Activated T-cell treated with anti-CD3 and anti-CD28 coated beads, Interleukin-2, amount 50 U/mL, for 72 hours (primary cell): ENCODE results near the gene ZNF141. TPM values are rescaled to one million over a fixed set of nuclear protein-coding genes. Genes with fewer than 3 reads are reported as not detected.
"Not testable (repeated sequence)": the region's sequence is repeated elsewhere in the genome, so short reads cannot be mapped to it uniquely, and the experiment has no call there.

ENCODE experiments used
- ATAC-seq, 2 donors: fragments of 150-1000 bp; cut with Tn5 transposase; replicated peaks in 1 of 2; 2 replicates each; pipeline ENCODE4 v1.10.0; 2021; ENCODE audit warnings: moderate library complexity in 2 of 2, mild to moderate bottlenecking in 1 of 2
- DNase-seq, 2 donors: peaks; one replicate each; pipeline ENCODE4 v3.0.0; 2021 to 2022; ENCODE audit warnings: mixed read lengths in 1 of 2
- H3K27ac Mint-ChIP-seq: one replicate; pipeline ENCODE4 v1.8.0; 2022; ENCODE audit warnings: mild to moderate bottlenecking, moderate library complexity, mixed read lengths
- H3K27me3 Mint-ChIP-seq: one replicate; pipeline ENCODE4 v1.8.0; 2022; ENCODE audit warnings: low read depth, mixed read lengths
- H3K36me3 Mint-ChIP-seq, 2 donors: one replicate each; pipeline ENCODE4 v1.8.0; 2022; ENCODE audit warnings: mixed read lengths in 2 of 2, mild to moderate bottlenecking in 1 of 2; ENCODE audit not compliant: insufficient read depth in 2 of 2
- H3K4me1 Mint-ChIP-seq: one replicate; pipeline ENCODE4 v1.8.0; 2022; ENCODE audit warnings: low read depth, mixed read lengths
- H3K4me3 Mint-ChIP-seq, 2 donors: one replicate each; pipeline ENCODE4 v1.8.0; 2022; ENCODE audit warnings: mild to moderate bottlenecking in 2 of 2, mixed read lengths in 2 of 2, moderate library complexity in 2 of 2
- H3K9me3 Mint-ChIP-seq, 2 donors: one replicate each; pipeline ENCODE4 v1.8.0; 2022; ENCODE audit warnings: mixed read lengths in 2 of 2
- total RNA-seq, 2 donors: library from RNA; stranded (reverse); gene quantifications; one replicate each; pipeline ENCODE4 v1.2.3, GENCODE V29; 2022

The ZNF141 gene
- total RNA-seq, 2 donors from 2014 or later = 31.6 to 32.0 TPM

GRCh38 chr4:336893-337142, 796 bp upstream of the ZNF141 start:
- Mint-ChIP-seq H3K36me3 (peaks cover 38 to 54% of the 10 kb centered on the region in 2 donors), H3K4me1 (peaks cover 18% of the 10 kb centered on the region), H3K9me3 (peaks cover 11 to 13% of the 10 kb centered on the region in 2 donors), H3K27me3 (no peaks in the 10 kb centered on the region), H3K4me3 (peak overlapping the region; percentile 99 to 100), H3K27ac (peak overlapping the region; percentile 98)
- ATAC-seq (no peak), DNase-seq (no peak)

GRCh38 chr4:337932-338758, 531 bp downstream of the ZNF141 start:
- ATAC-seq (peak; percentile 50 to 56), DNase-seq (peak in 1 of 2 donors; percentile 62)
- H3K4me3 Mint-ChIP-seq = peak overlapping the region; percentile 99 to 100
- H3K9me3 Mint-ChIP-seq = peaks cover 11 to 16% of the 10 kb centered on the region in 2 donors
- no peaks in the 10 kb centered on the region for H3K27me3 Mint-ChIP-seq
- H3K36me3 Mint-ChIP-seq = peaks cover 44 to 65% of the 10 kb centered on the region in 2 donors
- H3K27ac Mint-ChIP-seq = peak overlapping the region; percentile 98
- peaks cover 18% of the 10 kb centered on the region for H3K4me1 Mint-ChIP-seq

DNA sequence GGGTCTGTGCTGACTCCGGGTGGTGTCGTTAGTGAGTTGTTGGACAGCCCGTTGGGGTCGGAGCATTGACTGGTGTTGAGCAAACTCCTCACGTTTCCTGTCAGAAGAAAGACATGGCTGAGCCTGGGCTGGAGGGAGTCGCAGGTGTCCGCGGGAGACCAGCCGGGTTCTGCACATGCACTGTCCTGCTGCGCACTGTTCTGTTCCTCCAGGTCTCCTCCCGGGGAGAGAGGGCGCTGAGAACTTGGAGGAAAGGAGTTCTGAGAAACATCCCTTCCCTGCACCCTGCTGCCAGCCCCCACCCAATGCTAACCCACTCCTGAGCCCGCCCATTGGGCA, 1.1 kb downstream of the ZNF141 start:
- Mint-ChIP-seq H3K36me3 (peaks cover 44 to 68% of the 10 kb centered on the region in 2 donors), H3K27me3 (no peaks in the 10 kb centered on the region), H3K4me3 (peak overlapping the region; percentile 99 to 100), H3K9me3 (peaks cover 11 to 16% of the 10 kb centered on the region in 2 donors), H3K27ac (no peak overlapping the region), H3K4me1 (peaks cover 18% of the 10 kb centered on the region)
- DNase-seq (peak in 1 of 2 donors; percentile 1), ATAC-seq (no peak)

- Mint-ChIP-seq H3K4me3 (peak overlapping the region; percentile 11 to 100), H3K4me1 (peaks cover 18% of the 10 kb centered on the region), H3K27ac (peak overlapping the region; percentile 62), H3K36me3 (peaks cover 46 to 77% of the 10 kb centered on the region in 2 donors), H3K9me3 (peaks cover 9 to 14% of the 10 kb centered on the region in 2 donors), H3K27me3 (no peaks in the 10 kb centered on the region)
- no peak for ATAC-seq
- DNase-seq = no peak
Measured at GRCh38 chr4:340011-340410, 2.4 kb downstream of the ZNF141 start.

- H3K4me1 Mint-ChIP-seq = no peaks in the 10 kb centered on the region
- H3K27ac Mint-ChIP-seq = peak overlapping the region; percentile 19
- H3K4me3 Mint-ChIP-seq = no peak overlapping the region
- peaks cover 17 to 27% of the 10 kb centered on the region in 2 donors for H3K9me3 Mint-ChIP-seq
- ATAC-seq = no peak
- peaks cover 46 to 67% of the 10 kb centered on the region in 2 donors for H3K36me3 Mint-ChIP-seq
- no peak for DNase-seq
- no peaks in the 10 kb centered on the region for H3K27me3 Mint-ChIP-seq
Measured at GRCh38 chr4:373062-373839, 35.6 kb downstream of the ZNF141 start.

DNA sequence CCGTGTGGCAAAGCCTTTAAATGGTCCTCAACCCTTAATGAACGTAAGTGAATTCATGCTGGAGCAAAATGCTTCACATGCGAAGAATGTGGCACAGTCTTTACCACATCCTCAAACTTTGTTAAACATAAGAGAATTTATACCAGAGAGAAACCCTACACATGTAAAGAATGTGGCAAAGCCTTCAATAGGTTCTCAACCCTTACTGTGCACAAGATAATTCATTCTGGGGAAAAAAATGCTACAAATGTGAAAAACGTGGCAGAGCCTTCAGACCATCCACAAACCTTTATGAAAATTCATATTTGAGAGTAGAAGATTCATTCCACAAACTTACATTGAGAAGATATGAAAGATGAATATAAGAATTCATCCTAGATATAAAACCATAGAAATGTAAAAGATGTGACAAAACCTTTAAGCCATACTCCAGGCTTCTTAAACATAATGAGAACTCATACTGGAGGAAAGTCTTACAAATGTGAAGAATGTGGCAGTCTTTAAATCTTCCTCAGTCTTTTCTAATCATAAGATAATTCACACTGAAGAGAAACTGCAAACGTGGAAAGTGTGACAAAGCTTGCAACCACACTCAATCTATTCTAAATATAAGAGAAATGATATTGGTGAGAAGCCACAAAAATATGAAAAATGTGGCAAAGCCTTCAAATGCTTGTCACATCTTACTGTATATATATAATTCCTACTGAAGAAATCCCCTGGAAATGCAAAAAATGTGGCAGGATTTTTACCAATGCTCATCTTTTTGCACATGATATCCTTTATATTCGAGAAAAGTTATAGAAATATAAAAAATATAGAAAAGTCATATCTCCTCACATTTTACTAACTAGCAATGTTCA, 36.9 kb downstream of the ZNF141 start:
- Mint-ChIP-seq H3K4me3 (no peak overlapping the region), H3K27ac (no peak overlapping the region), H3K36me3 (peaks cover 42 to 62% of the 10 kb centered on the region in 2 donors), H3K4me1 (no peaks in the 10 kb centered on the region), H3K9me3 (peaks cover 15 to 24% of the 10 kb centered on the region in 2 donors), H3K27me3 (no peaks in the 10 kb centered on the region)
- ATAC-seq (no peak), DNase-seq (no peak)

- Mint-ChIP-seq H3K36me3 (peaks cover 25% of the 10 kb centered on the region in 2 donors), H3K27ac (no peak overlapping the region), H3K9me3 (peaks cover 21 to 29% of the 10 kb centered on the region in 2 donors), H3K27me3 (no peaks in the 10 kb centered on the region), H3K4me3 (no peak overlapping the region), H3K4me1 (peaks cover 5% of the 10 kb centered on the region)
- ATAC-seq (no peak), DNase-seq (no peak)
Measured at GRCh38 chr4:384311-385010, 46.8 kb downstream of the ZNF141 start.

DNA sequence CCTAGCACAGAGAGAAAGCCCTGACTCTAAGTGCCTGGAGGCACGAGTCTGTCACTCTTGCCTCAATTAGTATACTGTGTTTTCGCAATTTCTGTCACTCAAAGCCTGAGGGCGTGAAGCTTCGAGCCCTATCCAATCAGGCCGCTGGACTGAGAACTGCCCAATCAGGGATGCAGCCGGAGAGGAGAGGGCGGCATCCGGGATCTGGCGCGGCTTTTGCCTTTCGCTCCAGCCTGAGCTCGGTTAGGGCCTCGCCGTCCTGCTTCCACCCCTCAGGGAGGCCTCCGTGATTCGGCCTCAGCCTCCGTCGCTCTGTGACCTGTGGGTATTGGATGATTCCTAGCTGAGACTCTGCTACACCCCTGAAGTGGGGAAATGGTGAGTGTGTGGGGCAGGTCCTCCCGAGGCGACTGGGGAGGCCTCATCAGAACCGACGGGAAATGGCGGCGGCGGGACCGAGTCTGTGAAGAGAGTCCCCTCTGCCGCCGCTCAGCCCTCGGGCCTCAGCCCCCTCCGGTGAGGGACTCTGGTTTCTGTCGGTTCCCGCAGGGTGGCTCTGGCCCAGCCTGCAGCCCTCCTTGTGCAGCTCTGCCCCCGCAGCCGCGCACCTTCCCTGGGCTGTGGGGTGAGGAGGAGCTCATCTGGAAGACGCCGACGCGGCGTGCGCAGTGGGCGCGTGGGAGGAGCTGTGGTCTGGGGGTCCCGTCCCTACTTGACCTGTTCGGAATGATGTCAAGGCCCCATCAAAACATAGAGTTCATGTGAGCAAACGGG, 48.5 kb downstream of the ZNF141 start:
- Mint-ChIP-seq H3K9me3 (peaks cover 26 to 38% of the 10 kb centered on the region in 2 donors), H3K27ac (no peak overlapping the region), H3K27me3 (no peaks in the 10 kb centered on the region), H3K4me1 (peaks cover 5% of the 10 kb centered on the region), H3K4me3 (no peak overlapping the region), H3K36me3 (peaks cover 31 to 32% of the 10 kb centered on the region in 2 donors)
- DNase-seq (no peak), ATAC-seq (peak in 1 of 2 donors; percentile 24)

DNA sequence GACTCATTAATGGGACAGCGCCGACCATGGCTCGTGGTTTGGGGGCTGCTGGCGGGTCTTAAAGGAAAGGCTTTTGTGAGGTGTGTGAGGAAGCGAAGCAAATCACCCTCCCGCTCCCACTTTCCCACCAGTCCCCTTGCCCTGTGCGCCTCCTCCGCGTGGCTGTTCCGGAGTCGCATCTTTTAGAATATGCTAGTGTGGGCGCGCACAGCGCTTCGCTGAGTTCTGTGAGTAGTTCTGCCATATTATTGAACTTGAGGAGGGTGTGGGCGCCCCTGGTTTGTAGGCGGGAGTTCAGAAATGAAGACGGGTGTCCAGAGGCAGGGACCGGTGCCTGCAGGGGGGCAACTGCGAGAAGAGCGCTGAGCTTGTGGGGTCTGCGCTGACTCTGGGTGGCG, 49.1 kb downstream of the ZNF141 start:
- no peak overlapping the region for H3K4me3 Mint-ChIP-seq
- ATAC-seq (no peak), DNase-seq (no peak)
- H3K27ac Mint-ChIP-seq = peak overlapping the region; percentile 30
- H3K27me3 Mint-ChIP-seq = no peaks in the 10 kb centered on the region
- H3K36me3 Mint-ChIP-seq = peaks cover 30 to 31% of the 10 kb centered on the region in 2 donors
- H3K4me1 Mint-ChIP-seq = peaks cover 5% of the 10 kb centered on the region
- H3K9me3 Mint-ChIP-seq = peaks cover 26 to 38% of the 10 kb centered on the region in 2 donors

DNA sequence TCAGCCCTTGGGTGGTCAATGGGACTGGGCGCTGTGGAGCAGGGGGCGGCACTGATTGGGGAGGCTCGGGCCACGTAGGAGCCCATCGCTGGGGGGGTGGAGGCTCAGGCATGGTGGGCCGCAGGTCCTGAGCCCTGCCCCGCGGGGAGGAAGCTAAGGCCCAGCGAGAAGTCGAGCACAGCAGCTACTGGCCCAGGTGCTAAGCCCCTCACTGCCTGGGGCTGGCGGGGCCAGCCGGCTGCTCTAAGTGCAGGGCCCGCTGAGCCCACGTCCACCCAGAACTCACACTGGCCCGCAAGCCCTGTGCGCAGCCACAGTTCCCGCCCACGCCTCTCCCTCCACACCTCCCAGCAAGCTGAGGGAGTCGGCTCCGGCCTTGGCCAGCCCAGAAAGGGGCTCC, 66.4 kb downstream of the ZNF141 start:
- H3K4me3 Mint-ChIP-seq = no peak overlapping the region
- peaks cover 30 to 37% of the 10 kb centered on the region in 2 donors for H3K9me3 Mint-ChIP-seq
- ATAC-seq = no peak
- H3K27ac Mint-ChIP-seq = no peak overlapping the region
- H3K27me3 Mint-ChIP-seq = no peaks in the 10 kb centered on the region
- H3K36me3 Mint-ChIP-seq = peaks cover 38 to 46% of the 10 kb centered on the region in 2 donors
- DNase-seq = no peak
- no peaks in the 10 kb centered on the region for H3K4me1 Mint-ChIP-seq

GRCh38 chr4:408321-408720, 70.7 kb downstream of the ZNF141 start:
- H3K9me3 Mint-ChIP-seq = peaks cover 35 to 38% of the 10 kb centered on the region in 2 donors
- not testable (repeated sequence) for DNase-seq, H3K4me1 Mint-ChIP-seq, H3K27ac Mint-ChIP-seq, H3K4me3 Mint-ChIP-seq, H3K27me3 Mint-ChIP-seq, ATAC-seq
- peaks cover 44 to 47% of the 10 kb centered on the region in 2 donors for H3K36me3 Mint-ChIP-seq

DNA sequence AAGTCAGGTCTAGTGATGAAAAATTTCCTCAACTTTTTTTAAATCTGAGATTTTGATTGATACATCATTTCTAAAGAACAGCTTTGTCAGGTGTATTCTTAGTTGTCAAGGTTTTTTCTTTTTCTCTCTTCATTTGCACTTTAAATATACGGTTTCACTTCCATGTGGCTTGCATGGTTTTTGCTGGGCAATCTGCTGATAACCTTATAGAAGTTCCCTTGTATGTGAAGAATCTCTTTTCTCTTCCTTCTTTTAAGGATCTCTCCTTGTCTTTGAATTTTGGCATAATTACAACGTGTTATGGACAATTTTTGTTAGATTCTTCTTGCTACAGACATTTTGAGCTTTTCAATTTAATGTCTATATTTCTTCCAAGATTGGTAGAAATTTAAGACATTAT, 85.0 kb downstream of the ZNF141 start:
- Mint-ChIP-seq H3K9me3 (peaks cover 16 to 36% of the 10 kb centered on the region in 2 donors), H3K4me3 (no peak overlapping the region), H3K27ac (no peak overlapping the region), H3K27me3 (no peaks in the 10 kb centered on the region), H3K36me3 (peaks cover 29 to 39% of the 10 kb centered on the region in 2 donors), H3K4me1 (no peaks in the 10 kb centered on the region)
- ATAC-seq (no peak), DNase-seq (no peak)
